Measurements from ENCODE around the gene BCAR1.
"Not testable (repeated sequence)": the region's sequence is repeated elsewhere in the genome, so short reads cannot be mapped to it uniquely, and the experiment has no call there.

BCAR1 gene

GRCh38 chr16:75254359-75254837 lies 3.0 kb upstream of the BCAR1 start:
- DNase-seq = no peak

- DNase-seq = no peak
Measured at GRCh38 chr16:75252946-75253911, 1.8 kb upstream of the BCAR1 start.

GRCh38 chr16:75252049-75252864 lies 833 bp upstream of the BCAR1 start:
- no peak for DNase-seq

GRCh38 chr16:75250809-75251279 lies 580 bp downstream of the BCAR1 start:
- no peak for DNase-seq

- no peak for DNase-seq
Measured at GRCh38 chr16:75250089-75250808, 1.2 kb downstream of the BCAR1 start.

- no peak for DNase-seq
Measured at GRCh38 chr16:75249441-75249840, 2.0 kb downstream of the BCAR1 start.

GRCh38 chr16:75248536-75249380 lies 2.7 kb downstream of the BCAR1 start:
- DNase-seq = no peak

GRCh38 chr16:75248142-75248535 lies 3.3 kb downstream of the BCAR1 start:
- DNase-seq = no peak

GRCh38 chr16:75247249-75247648 lies 4.2 kb downstream of the BCAR1 start:
- DNase-seq = no peak

- DNase-seq = no peak
Measured at GRCh38 chr16:75246504-75247205, 4.8 kb downstream of the BCAR1 start.

- no peak for DNase-seq
Measured at GRCh38 chr16:75244844-75245758, 6.3 kb downstream of the BCAR1 start.

- no peak for DNase-seq
Measured at GRCh38 chr16:75244225-75244809, 7.1 kb downstream of the BCAR1 start.

GRCh38 chr16:75243667-75244224 lies 7.7 kb downstream of the BCAR1 start:
- no peak for DNase-seq

- not testable (repeated sequence) for DNase-seq
Measured at GRCh38 chr16:75242436-75243078, 8.9 kb downstream of the BCAR1 start.

- no peak for DNase-seq
Measured at GRCh38 chr16:75241955-75242354, 9.5 kb downstream of the BCAR1 start.

- no peak for DNase-seq
Measured at GRCh38 chr16:75241412-75241811, 10.0 kb downstream of the BCAR1 start.

- DNase-seq = not testable (repeated sequence)
Measured at GRCh38 chr16:75240633-75241032, 10.8 kb downstream of the BCAR1 start.

- no peak for DNase-seq
Measured at GRCh38 chr16:75239542-75240122, 11.8 kb downstream of the BCAR1 start.
